ENCODE results near the gene RAB3A. TPM values are rescaled to one million over a fixed set of nuclear protein-coding genes. Genes with fewer than 3 reads are reported as not detected.
A peak's percentile ranks its signal among the peaks of the same experiment; 100 is the strongest.

RAB3A gene
- total RNA-seq, 1 experiment from 2014 or later = 4.0 TPM

DNA sequence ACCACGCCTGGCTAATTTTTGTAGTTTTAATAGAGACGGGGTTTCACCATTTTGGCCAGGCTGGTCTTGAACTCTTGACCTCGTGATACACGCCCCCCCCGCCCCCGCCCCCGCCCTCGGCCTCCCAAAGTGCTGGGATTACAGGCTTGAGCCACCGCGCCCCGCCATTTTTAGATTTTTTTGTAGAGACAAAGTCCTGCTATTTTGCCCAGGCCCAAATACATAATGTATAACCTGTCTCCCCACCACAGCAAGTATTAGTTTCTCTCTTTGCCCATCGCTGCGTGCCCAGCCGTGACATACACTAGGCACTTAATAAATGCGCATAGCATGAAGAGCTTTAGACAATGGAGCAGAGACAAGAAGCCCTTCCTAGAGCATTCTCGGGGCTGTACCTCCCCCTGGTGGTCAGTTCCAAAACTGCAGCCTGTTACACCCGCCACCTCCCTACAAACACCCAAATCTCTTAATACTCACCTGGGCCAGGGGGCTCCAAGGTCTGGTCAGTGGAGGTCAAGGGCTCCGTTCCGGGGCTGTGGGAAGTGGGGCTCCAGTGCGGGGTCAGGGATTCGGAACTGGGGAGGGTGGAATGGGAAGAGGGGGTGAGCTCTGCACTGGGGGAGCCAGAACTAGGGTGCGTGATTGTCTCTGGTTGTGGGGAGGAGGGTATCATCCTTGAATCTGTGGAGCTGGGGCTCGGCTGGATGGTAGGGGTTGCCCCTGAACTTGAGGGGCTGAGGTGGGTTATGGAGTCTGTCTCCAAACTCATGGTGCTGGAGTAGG is 47.9 kb upstream of the RAB3A start:
- TF ChIP-seq EZH2 (IDR thresholded peaks at IDR 0.05; ENCODE audit: low read depth) = no peak
- TF ChIP-seq, protein P1, sequence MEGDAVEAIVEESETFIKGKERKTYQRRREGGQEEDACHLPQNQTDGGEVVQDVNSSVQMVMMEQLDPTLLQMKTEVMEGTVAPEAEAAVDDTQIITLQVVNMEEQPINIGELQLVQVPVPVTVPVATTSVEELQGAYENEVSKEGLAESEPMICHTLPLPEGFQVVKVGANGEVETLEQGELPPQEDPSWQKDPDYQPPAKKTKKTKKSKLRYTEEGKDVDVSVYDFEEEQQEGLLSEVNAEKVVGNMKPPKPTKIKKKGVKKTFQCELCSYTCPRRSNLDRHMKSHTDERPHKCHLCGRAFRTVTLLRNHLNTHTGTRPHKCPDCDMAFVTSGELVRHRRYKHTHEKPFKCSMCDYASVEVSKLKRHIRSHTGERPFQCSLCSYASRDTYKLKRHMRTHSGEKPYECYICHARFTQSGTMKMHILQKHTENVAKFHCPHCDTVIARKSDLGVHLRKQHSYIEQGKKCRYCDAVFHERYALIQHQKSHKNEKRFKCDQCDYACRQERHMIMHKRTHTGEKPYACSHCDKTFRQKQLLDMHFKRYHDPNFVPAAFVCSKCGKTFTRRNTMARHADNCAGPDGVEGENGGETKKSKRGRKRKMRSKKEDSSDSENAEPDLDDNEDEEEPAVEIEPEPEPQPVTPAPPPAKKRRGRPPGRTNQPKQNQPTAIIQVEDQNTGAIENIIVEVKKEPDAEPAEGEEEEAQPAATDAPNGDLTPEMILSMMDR (conservative IDR thresholded peaks at IDR 0.05) = peak; percentile 100

DNA sequence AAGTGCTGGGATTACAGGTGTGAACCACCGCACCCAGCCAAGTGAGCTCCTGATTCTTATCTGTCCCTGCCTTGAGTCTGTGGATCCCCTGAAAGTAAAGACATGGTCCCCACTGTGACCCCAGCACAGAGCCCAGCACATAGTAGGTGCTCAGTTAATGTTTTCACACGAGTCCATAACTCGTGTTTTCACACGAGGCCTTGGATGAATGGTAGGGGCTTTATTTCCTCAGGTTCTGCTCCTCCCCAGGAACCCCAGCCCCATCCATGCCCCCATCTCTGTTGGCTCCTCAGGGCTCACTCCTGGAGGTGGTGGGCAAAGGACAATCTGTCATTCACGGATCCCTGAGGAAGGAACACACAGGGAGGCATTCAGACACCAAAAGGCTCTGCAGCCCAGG is 46.0 kb upstream of the RAB3A start:
- Histone ChIP-seq H3K27me3 (ENCODE audit: insufficient read depth, low read depth) (no peaks in the 10 kb centered on the region), H3K27ac (no peak overlapping the region), H3K36me3 (ENCODE audit: low read depth) (no peaks in the 10 kb centered on the region), H3K4me2 (no peak overlapping the region), H4K20me1 (ENCODE audit: insufficient read depth) (no peaks in the 10 kb centered on the region), H3F3A (ENCODE audit: insufficient read depth, low read depth) (peaks cover 31% of the 10 kb centered on the region), H2AFZ (no peak overlapping the region), H3K4me3 (no peak overlapping the region), H3K4me1 (replicated peaks; ENCODE audit: insufficient read depth) (peaks cover 30% of the 10 kb centered on the region), H3K79me2 (ENCODE audit: low read depth) (no peaks in the 10 kb centered on the region), H3K9me3 (ENCODE audit: insufficient read depth, low read depth) (no peaks in the 10 kb centered on the region), H3K9me2 (ENCODE audit: insufficient read depth) (no peaks in the 10 kb centered on the region)
- intact Hi-C loops (cut with micrococcal nuclease; ENCODE audit: unreplicated experiment) = loop anchor here (5.0 to 10.0 kb wide), 2 partner anchors 58 to 165 kb away; partner anchors contain the start of genes MPV17L2 and SSBP4
- TF ChIP-seq, protein P1 (conservative IDR thresholded peaks at IDR 0.05) = no peak
- no peak for TF ChIP-seq EZH2 (IDR thresholded peaks at IDR 0.05; ENCODE audit: low read depth)
- no TSS peak for BruUV-seq (replicated peaks)
- ChIA-PET POLR2A (ENCODE audit: unreplicated experiment) (no interaction called here), CTCF (no interaction called here)
- DNase-seq = no peak

More for the DNA sequence above, 47.9 kb upstream of the RAB3A start:
- no peaks in the 10 kb centered on the region for H3K79me2 ChIP-seq (ENCODE audit: low read depth)
- H4K20me1 ChIP-seq (ENCODE audit: insufficient read depth) = no peaks in the 10 kb centered on the region
- peaks cover 43% of the 10 kb centered on the region for H3F3A ChIP-seq (ENCODE audit: insufficient read depth, low read depth)
- H3K4me1 ChIP-seq (replicated peaks; ENCODE audit: insufficient read depth) = peaks cover 39% of the 10 kb centered on the region
- H3K4me2 ChIP-seq = no peak overlapping the region
- no peak overlapping the region for H3K4me3 ChIP-seq
- no peaks in the 10 kb centered on the region for H3K27me3 ChIP-seq (ENCODE audit: insufficient read depth, low read depth)
- no peaks in the 10 kb centered on the region for H3K9me3 ChIP-seq (ENCODE audit: insufficient read depth, low read depth)
- peak; percentile 64 to 70 for DNase-seq
- ChIA-PET CTCF (interaction anchor here (0.6 to 1.3 kb wide), 4 partner anchors 43 to 454 kb away, joined by 3 to 10 read pairs (median 6); no protein-coding TSS in a partner anchor), POLR2A (ENCODE audit: unreplicated experiment) (interaction anchor here (0.7 kb wide), 1 partner anchor 200 kb away, joined by 3 read pairs; no protein-coding TSS in a partner anchor)
- BruUV-seq (replicated peaks) = no TSS peak
- H3K9me2 ChIP-seq (ENCODE audit: insufficient read depth) = no peaks in the 10 kb centered on the region
- no peaks in the 10 kb centered on the region for H3K36me3 ChIP-seq (ENCODE audit: low read depth)
- H3K27ac ChIP-seq = no peak overlapping the region
- no peak overlapping the region for H2AFZ ChIP-seq
- intact Hi-C loops (cut with micrococcal nuclease; ENCODE audit: unreplicated experiment) = loop anchor here (1.0 to 10.0 kb wide), 5 partner anchors 43 to 244 kb away; partner anchors contain the start of genes MPV17L2 and SSBP4

DNA sequence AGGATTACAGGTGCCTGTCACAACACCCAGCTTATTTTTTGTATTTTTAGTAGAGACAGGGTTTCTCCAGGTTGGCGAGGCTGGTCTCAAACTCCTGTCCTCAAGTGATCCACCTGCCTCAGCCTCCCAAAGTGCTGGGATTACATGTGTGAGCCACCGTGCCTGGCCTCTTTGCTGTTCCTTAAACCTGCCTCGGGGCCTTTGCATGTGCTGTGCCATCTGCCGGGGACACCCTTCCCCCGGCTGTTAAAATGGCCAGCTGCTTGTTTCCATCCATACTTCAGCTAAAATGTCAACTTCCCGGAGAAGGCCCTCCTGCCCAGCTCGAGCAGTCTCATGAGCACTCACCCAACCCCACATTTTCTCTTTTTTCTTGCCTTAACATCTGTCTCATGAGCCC is 41.5 kb upstream of the RAB3A start:
- H2AFZ ChIP-seq = no peak overlapping the region
- no peaks in the 10 kb centered on the region for H3K27me3 ChIP-seq (ENCODE audit: insufficient read depth, low read depth)
- no peak overlapping the region for H3K27ac ChIP-seq
- H3F3A ChIP-seq (ENCODE audit: insufficient read depth, low read depth) = peaks cover 3% of the 10 kb centered on the region
- H3K4me2 ChIP-seq = no peak overlapping the region
- no peaks in the 10 kb centered on the region for H3K9me2 ChIP-seq (ENCODE audit: insufficient read depth)
- H3K4me1 ChIP-seq (replicated peaks; ENCODE audit: insufficient read depth) = no peaks in the 10 kb centered on the region
- POLR2A ChIA-PET (ENCODE audit: unreplicated experiment) = no interaction called here
- H3K9me3 ChIP-seq (ENCODE audit: insufficient read depth, low read depth) = no peaks in the 10 kb centered on the region
- no TSS peak for BruUV-seq (replicated peaks)
- DNase-seq = no peak
- H3K4me3 ChIP-seq = no peak overlapping the region
- TF ChIP-seq, protein P1 (conservative IDR thresholded peaks at IDR 0.05) = no peak
- TF ChIP-seq EZH2 (IDR thresholded peaks at IDR 0.05; ENCODE audit: low read depth) = no peak
- intact Hi-C loops (cut with micrococcal nuclease; ENCODE audit: unreplicated experiment) = no loop called here
- H4K20me1 ChIP-seq (ENCODE audit: insufficient read depth) = no peaks in the 10 kb centered on the region
- no peaks in the 10 kb centered on the region for H3K36me3 ChIP-seq (ENCODE audit: low read depth)
- no peaks in the 10 kb centered on the region for H3K79me2 ChIP-seq (ENCODE audit: low read depth)
- CTCF ChIA-PET = interaction anchor here (0.6 to 0.7 kb wide), 2 partner anchors 74 to 638 kb away, joined by 3 to 4 read pairs; no protein-coding TSS in a partner anchor
